Placental epithelial cell (primary cell): Measurements from ENCODE around the gene ZNF891. TPM values are rescaled to one million over a fixed set of nuclear protein-coding genes. Genes with fewer than 3 reads are reported as not detected.

ENCODE experiments used
- total RNA-seq: library from RNA; depleted of rRNA; stranded (reverse); fragments of >200 nt; gene quantifications from 2 replicates; pipeline ENCODE4 v1.2.3, GENCODE V29; 2012

Gene ZNF891
- 0.76 and 1.2 TPM in 2 replicates for total RNA-seq

GRCh38 chr12:133130038-133130807 lies at the start of gene ZNF891, which contains the start of gene ZNF10:
ZNF891 (minus strand) TSS chr12:133130274; CDS start chr12:133121918, 8,356 bp downstream.
ZNF10 (plus strand) TSS chr12:133130627; CDS start chr12:133144493, 13,866 bp downstream.

GRCh38 chr12:133080368-133081158 lies 49.5 kb downstream of the ZNF891 start, which contains the start of gene ZNF140:
ZNF140 (plus strand) TSS chr12:133080923; CDS start chr12:133081321, 398 bp downstream.

Other genes with a start within 250 kb of the ZNF891 start
- 43.2 and 53.5 TPM in 2 replicates for gene CHFR, start 242.7 kb downstream of the ZNF891 start, total RNA-seq
- gene ZNF605, start 174.0 kb downstream of the ZNF891 start, total RNA-seq, result 9.0 and 11.3 TPM in 2 replicates
- gene ZNF26, start 143.9 kb downstream of the ZNF891 start, total RNA-seq, result 16.7 and 27.9 TPM in 2 replicates
- gene ZNF84, start 92.8 kb downstream of the ZNF891 start, total RNA-seq, result 17.0 and 37.3 TPM in 2 replicates
- 23.0 and 27.9 TPM in 2 replicates for gene ZNF140, start 49.4 kb downstream of the ZNF891 start, total RNA-seq
- 4.4 and 9.4 TPM in 2 replicates for gene ZNF10, start 353 bp upstream of the ZNF891 start, total RNA-seq
- gene ZNF268, start 51.2 kb upstream of the ZNF891 start, total RNA-seq, result 22.0 and 35.1 TPM in 2 replicates
- not detected in 2 replicates for gene ANHX, start 105.6 kb upstream of the ZNF891 start, total RNA-seq